IMR-90 (cell line): ENCODE measurements around the gene HOXC5.

Experiments
- BHLHE40 ChIP-seq: fragments of 150-350 bp; IDR thresholded peaks from 2 replicates; pipeline ENCODE4 v1.6.1; 2016; ENCODE audit warnings: mild to moderate bottlenecking, low read depth, low read length
- CEBPB ChIP-seq: IDR thresholded peaks from 2 replicates; pipeline ENCODE4 v1.6.1; 2012; ENCODE audit warnings: low read depth, low read length, improper control_type of control experiment
- CTCF ChIP-seq: conservative IDR thresholded peaks from 2 replicates; pipeline ENCODE4 v1.5.1; 2012; ENCODE audit warnings: mild to moderate bottlenecking, low read depth, low read length, improper control_type of control experiment
- ELK1 ChIP-seq: fragments of 150-350 bp; IDR thresholded peaks from 2 replicates; pipeline ENCODE4 v1.6.1; 2016; ENCODE audit warnings: low read depth, mild to moderate bottlenecking, low read length, moderate library complexity, borderline replicate concordance
- FOS ChIP-seq: fragments of 150-350 bp; IDR thresholded peaks from 2 replicates; pipeline ENCODE4 v1.6.1; 2016; ENCODE audit warnings: low read depth, low read length
- MAFK ChIP-seq: IDR thresholded peaks from 2 replicates; pipeline ENCODE4 v1.6.1; 2012; ENCODE audit warnings: low read depth, low read length, improper control_type of control experiment
- MXI1 ChIP-seq: IDR thresholded peaks from 2 replicates; pipeline ENCODE4 v1.6.1; 2012; ENCODE audit warnings: low read depth, mild to moderate bottlenecking, low read length, moderate library complexity, borderline replicate concordance
- NFE2L2 ChIP-seq: fragments of 150-350 bp; IDR thresholded peaks from 2 replicates; pipeline ENCODE4 v1.6.1; 2016; ENCODE audit warnings: low read depth, mild to moderate bottlenecking, low read length
- POLR2A ChIP-seq: IDR thresholded peaks from 2 replicates; pipeline ENCODE4 v1.6.1; 2012; ENCODE audit warnings: mild to moderate bottlenecking, low read depth, low read length
- RAD21 ChIP-seq: IDR thresholded peaks from 2 replicates; pipeline ENCODE4 v1.6.1; 2012; ENCODE audit warnings: low read length, improper control_type of control experiment
- RCOR1 ChIP-seq: IDR thresholded peaks from 2 replicates; pipeline ENCODE4 v1.6.1; 2012; ENCODE audit warnings: mild to moderate bottlenecking, low read length, improper control_type of control experiment; ENCODE audit not compliant: insufficient replicate concordance
- RFX5 ChIP-seq: IDR thresholded peaks from 2 replicates; pipeline ENCODE4 v1.8.0; 2012; ENCODE audit warnings: low read depth, mild to moderate bottlenecking, low read length, moderate library complexity
- SMC3 ChIP-seq: fragments of 150-350 bp; IDR thresholded peaks from 2 replicates; pipeline ENCODE4 v1.6.1; 2016; ENCODE audit warnings: low read depth, mild to moderate bottlenecking, antibody characterized with exemption, low read length, moderate library complexity
- USF2 ChIP-seq: fragments of 150-350 bp; IDR thresholded peaks from 2 replicates; pipeline ENCODE4 v1.6.1; 2017; ENCODE audit warnings: mild to moderate bottlenecking, antibody characterized with exemption, low read length, low read depth

GRCh38 chr12:54000116-54001114, 32.4 kb upstream of the HOXC5 start, which contains the start of gene HOXC9:
- no peak for TF ChIP-seq CTCF
- no peak for TF ChIP-seq RAD21
- TF ChIP-seq USF2 = no peak
- TF ChIP-seq BHLHE40 = no peak
- no peak for TF ChIP-seq POLR2A
- TF ChIP-seq NFE2L2 = no peak
- no peak for TF ChIP-seq CEBPB
- no peak for TF ChIP-seq FOS
- no peak for TF ChIP-seq RFX5
- TF ChIP-seq MAFK = no peak
- no peak for TF ChIP-seq SMC3
- no peak for TF ChIP-seq ELK1
- no peak for TF ChIP-seq MXI1
- no peak for TF ChIP-seq RCOR1
